Suprapubic skin (tissue), 3 donors: Measurements from ENCODE around the gene HORMAD2.

Source experiments
- EP300 ChIP-seq: sonication (generic); formaldehyde crosslinking; IDR thresholded peaks from one replicate; pipeline ENCODE4 v1.6.1; 2017; ENCODE audit warnings: antibody characterized with exemption
- POLR2A ChIP-seq, 2 donors: fragments of 450-650 bp; IDR thresholded peaks; one replicate each; pipeline ENCODE4 v1.6.1; 2017; ENCODE audit warnings: antibody characterized with exemption in 2 of 2, mild to moderate bottlenecking in 2 of 2, moderate library complexity in 2 of 2
- TF ChIP-seq, protein P1 (sequence below), 2 donors: fragments of 200-600 bp in 1 of 2; fragments of 450-650 bp in 1 of 2; sonication (generic) in 1 of 2; IDR thresholded peaks; one replicate each; pipeline ENCODE4 v1.5.1; 2016 to 2019; ENCODE audit warnings: antibody characterized with exemption in 2 of 2, mild to moderate bottlenecking in 1 of 2, moderate library complexity in 1 of 2

DNA sequence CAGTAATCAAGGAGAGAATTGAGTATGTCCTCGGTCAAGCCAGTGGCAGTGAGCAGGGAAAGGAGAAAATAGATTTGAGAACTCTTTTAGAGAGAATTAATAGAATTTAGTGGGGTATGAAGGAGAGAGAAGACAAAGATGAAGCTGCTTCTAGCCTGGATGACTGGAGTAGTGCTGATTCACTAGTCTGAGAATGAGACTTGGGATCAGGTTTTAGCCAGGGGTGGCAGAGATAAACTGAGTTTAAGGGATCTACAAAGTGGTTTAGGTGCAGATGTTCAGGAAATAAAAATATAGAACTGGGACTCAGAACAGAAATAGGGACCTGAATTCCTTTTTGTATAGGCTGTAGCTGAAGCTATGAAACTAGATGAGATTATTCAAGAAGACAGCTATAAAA, 17.6 kb downstream of the HORMAD2 start:
- TF ChIP-seq, protein P1, sequence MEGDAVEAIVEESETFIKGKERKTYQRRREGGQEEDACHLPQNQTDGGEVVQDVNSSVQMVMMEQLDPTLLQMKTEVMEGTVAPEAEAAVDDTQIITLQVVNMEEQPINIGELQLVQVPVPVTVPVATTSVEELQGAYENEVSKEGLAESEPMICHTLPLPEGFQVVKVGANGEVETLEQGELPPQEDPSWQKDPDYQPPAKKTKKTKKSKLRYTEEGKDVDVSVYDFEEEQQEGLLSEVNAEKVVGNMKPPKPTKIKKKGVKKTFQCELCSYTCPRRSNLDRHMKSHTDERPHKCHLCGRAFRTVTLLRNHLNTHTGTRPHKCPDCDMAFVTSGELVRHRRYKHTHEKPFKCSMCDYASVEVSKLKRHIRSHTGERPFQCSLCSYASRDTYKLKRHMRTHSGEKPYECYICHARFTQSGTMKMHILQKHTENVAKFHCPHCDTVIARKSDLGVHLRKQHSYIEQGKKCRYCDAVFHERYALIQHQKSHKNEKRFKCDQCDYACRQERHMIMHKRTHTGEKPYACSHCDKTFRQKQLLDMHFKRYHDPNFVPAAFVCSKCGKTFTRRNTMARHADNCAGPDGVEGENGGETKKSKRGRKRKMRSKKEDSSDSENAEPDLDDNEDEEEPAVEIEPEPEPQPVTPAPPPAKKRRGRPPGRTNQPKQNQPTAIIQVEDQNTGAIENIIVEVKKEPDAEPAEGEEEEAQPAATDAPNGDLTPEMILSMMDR (IDR thresholded peaks at IDR 0.05): no peak
- no peak for TF ChIP-seq EP300
- TF ChIP-seq POLR2A (IDR thresholded peaks at IDR 0.05): no peak
